Astrocyte (in vitro differentiated cells and primary cell): ENCODE measurements around the gene DLG1. TPM values are rescaled to one million over a fixed set of nuclear protein-coding genes. Genes with fewer than 3 reads are reported as not detected.
A peak's percentile ranks its signal among the peaks of the same experiment; 100 is the strongest.
"Not testable (repeated sequence)": the region's sequence is repeated elsewhere in the genome, so short reads cannot be mapped to it uniquely, and the experiment has no call there.

Experiments
- DNase-seq: peaks from one replicate; pipeline ENCODE4 v3.0.0-alpha.2; 2010; ENCODE audit warnings: low read depth
- FAIRE-seq: peaks from 2 replicates; lab custom pipeline; 2011; peaks lifted over from hg19 to GRCh38; lab: Jason Lieb, UNC
- H2AFZ ChIP-seq: 2 replicates; pipeline ENCODE4 v1.6.0; 2012; ENCODE audit warnings: low read depth, low read length, inconsistent platforms
- H3K27ac ChIP-seq: 2 replicates; pipeline ENCODE4 v1.5.1; 2011; ENCODE audit warnings: low read depth, low read length, inconsistent platforms
- H3K27me3 ChIP-seq: 2 replicates; pipeline ENCODE4 v1.6.0; 2011; ENCODE audit warnings: low read length, inconsistent platforms; ENCODE audit not compliant: insufficient read depth
- H3K36me3 ChIP-seq: 2 replicates; pipeline ENCODE4 v1.5.1; 2011; ENCODE audit warnings: low read length, inconsistent platforms; ENCODE audit not compliant: insufficient read depth
- H3K4me1 ChIP-seq: 2 replicates; pipeline ENCODE4 v1.5.1; 2011; ENCODE audit warnings: low read length, inconsistent platforms; ENCODE audit not compliant: insufficient read depth
- H3K4me2 ChIP-seq: 2 replicates; pipeline ENCODE4 v1.6.0; 2012; ENCODE audit warnings: low read length, inconsistent platforms
- H3K4me3 ChIP-seq: 2 replicates; pipeline ENCODE4 v1.5.1; 2011; ENCODE audit warnings: low read depth, mild to moderate bottlenecking, low read length, inconsistent platforms; ENCODE audit not compliant: insufficient read depth
- H3K79me2 ChIP-seq: 2 replicates; pipeline ENCODE4 v1.6.0; 2012; ENCODE audit warnings: mild to moderate bottlenecking, low read length, inconsistent platforms; ENCODE audit not compliant: insufficient read depth
- H3K9ac ChIP-seq: 2 replicates; pipeline ENCODE4 v1.6.0; 2012; ENCODE audit warnings: mild to moderate bottlenecking, low read length, inconsistent platforms
- H3K9me3 ChIP-seq: 2 replicates; pipeline ENCODE4 v1.5.1; 2012; ENCODE audit warnings: low read depth, mild to moderate bottlenecking, low read length, inconsistent platforms; ENCODE audit not compliant: insufficient read depth
- H4K20me1 ChIP-seq: 2 replicates; pipeline ENCODE4 v1.6.0; 2012; ENCODE audit warnings: low read length, inconsistent platforms; ENCODE audit not compliant: insufficient read depth
- H3K27ac Mint-ChIP-seq: one replicate; pipeline ENCODE4 v1.8.0; 2021; ENCODE audit warnings: mild to moderate bottlenecking, mixed read lengths; ENCODE audit not compliant: unreplicated experiment
- H3K27me3 Mint-ChIP-seq: one replicate; pipeline ENCODE4 v1.8.0; 2021; ENCODE audit warnings: low read depth, mixed read lengths; ENCODE audit not compliant: unreplicated experiment
- H3K36me3 Mint-ChIP-seq: one replicate; pipeline ENCODE4 v1.8.0; 2021; ENCODE audit warnings: low read depth, mixed read lengths; ENCODE audit not compliant: unreplicated experiment
- H3K4me1 Mint-ChIP-seq: one replicate; pipeline ENCODE4 v1.8.0; 2021; ENCODE audit warnings: low read depth, mixed read lengths; ENCODE audit not compliant: unreplicated experiment
- H3K4me3 Mint-ChIP-seq: one replicate; pipeline ENCODE4 v1.8.0; 2021; ENCODE audit warnings: mild to moderate bottlenecking, moderate library complexity, mixed read lengths; ENCODE audit not compliant: unreplicated experiment
- H3K9me3 Mint-ChIP-seq: one replicate; pipeline ENCODE4 v1.8.0; 2021; ENCODE audit warnings: mild to moderate bottlenecking, mixed read lengths; ENCODE audit not compliant: unreplicated experiment
- EZH2 ChIP-seq: IDR thresholded peaks from 2 replicates; pipeline ENCODE4 v1.6.1; 2012; ENCODE audit warnings: mild to moderate bottlenecking, low read length, inconsistent platforms; ENCODE audit not compliant: insufficient read depth
- total RNA-seq: library from RNA; stranded (reverse); gene quantifications from 2 replicates; pipeline ENCODE4 v1.2.1, GENCODE V29; 2021
- TF ChIP-seq, protein P1 (sequence below): IDR thresholded peaks from 2 replicates; pipeline ENCODE4 v1.5.1; 2011; ENCODE audit warnings: low read depth, mild to moderate bottlenecking, inconsistent platforms, low read length, moderate library complexity; ENCODE audit not compliant: insufficient read depth

DLG1 gene
- total RNA-seq, 1 donor from 2014 or later = 210 TPM

DNA sequence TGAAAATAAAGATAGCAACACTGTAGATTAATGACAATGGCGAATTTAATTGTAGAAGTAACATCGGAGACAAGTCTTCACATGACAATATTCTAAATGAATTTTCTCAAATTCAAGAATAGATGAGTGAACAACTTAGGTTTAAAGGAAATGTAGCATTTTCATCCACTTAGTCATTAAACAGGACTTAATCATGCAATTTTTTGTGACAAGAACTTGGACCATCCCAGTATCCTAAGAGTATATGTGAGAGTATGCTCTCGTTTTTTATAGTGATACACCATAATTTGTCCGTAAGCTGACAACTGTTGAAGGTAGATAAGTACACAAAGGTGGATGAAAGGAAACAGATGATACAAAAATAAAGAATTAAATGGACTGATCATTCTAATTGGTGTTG, 81.5 kb downstream of the DLG1 start:
- Histone ChIP-seq H3K4me1 (peaks cover 22% of the 10 kb centered on the region), H3K9ac (no peak overlapping the region), H3K36me3 (peaks cover 4% of the 10 kb centered on the region), H3K9me3 (no peaks in the 10 kb centered on the region), H3K4me3 (no peak overlapping the region), H4K20me1 (peaks cover 90% of the 10 kb centered on the region), H2AFZ (no peak overlapping the region), H3K27ac (peak overlapping the region; percentile 70), H3K27me3 (no peaks in the 10 kb centered on the region), H3K79me2 (peaks cover 100% of the 10 kb centered on the region), H3K4me2 (peak overlapping the region; percentile 65)
- Mint-ChIP-seq H3K27ac (no peak overlapping the region), H3K9me3 (no peaks in the 10 kb centered on the region), H3K4me1 (peaks cover 15% of the 10 kb centered on the region), H3K27me3 (no peaks in the 10 kb centered on the region), H3K36me3 (no peaks in the 10 kb centered on the region), H3K4me3 (no peak overlapping the region)
- FAIRE-seq = peak; percentile 76
- DNase-seq = peak; percentile 73
- no peak for TF ChIP-seq EZH2
- TF ChIP-seq, protein P1, sequence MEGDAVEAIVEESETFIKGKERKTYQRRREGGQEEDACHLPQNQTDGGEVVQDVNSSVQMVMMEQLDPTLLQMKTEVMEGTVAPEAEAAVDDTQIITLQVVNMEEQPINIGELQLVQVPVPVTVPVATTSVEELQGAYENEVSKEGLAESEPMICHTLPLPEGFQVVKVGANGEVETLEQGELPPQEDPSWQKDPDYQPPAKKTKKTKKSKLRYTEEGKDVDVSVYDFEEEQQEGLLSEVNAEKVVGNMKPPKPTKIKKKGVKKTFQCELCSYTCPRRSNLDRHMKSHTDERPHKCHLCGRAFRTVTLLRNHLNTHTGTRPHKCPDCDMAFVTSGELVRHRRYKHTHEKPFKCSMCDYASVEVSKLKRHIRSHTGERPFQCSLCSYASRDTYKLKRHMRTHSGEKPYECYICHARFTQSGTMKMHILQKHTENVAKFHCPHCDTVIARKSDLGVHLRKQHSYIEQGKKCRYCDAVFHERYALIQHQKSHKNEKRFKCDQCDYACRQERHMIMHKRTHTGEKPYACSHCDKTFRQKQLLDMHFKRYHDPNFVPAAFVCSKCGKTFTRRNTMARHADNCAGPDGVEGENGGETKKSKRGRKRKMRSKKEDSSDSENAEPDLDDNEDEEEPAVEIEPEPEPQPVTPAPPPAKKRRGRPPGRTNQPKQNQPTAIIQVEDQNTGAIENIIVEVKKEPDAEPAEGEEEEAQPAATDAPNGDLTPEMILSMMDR = no peak

- Histone ChIP-seq H4K20me1 (peaks cover 90% of the 10 kb centered on the region), H3K9ac (peak overlapping the region; percentile 49), H3K27ac (peak overlapping the region; percentile 70), H3K4me1 (peaks cover 22% of the 10 kb centered on the region), H3K9me3 (no peaks in the 10 kb centered on the region), H2AFZ (no peak overlapping the region), H3K79me2 (peaks cover 100% of the 10 kb centered on the region), H3K4me2 (peak overlapping the region; percentile 65), H3K27me3 (no peaks in the 10 kb centered on the region), H3K4me3 (no peak overlapping the region), H3K36me3 (peaks cover 3% of the 10 kb centered on the region)
- Mint-ChIP-seq H3K27ac (no peak overlapping the region), H3K9me3 (no peaks in the 10 kb centered on the region), H3K36me3 (no peaks in the 10 kb centered on the region), H3K4me3 (no peak overlapping the region), H3K27me3 (no peaks in the 10 kb centered on the region), H3K4me1 (peaks cover 14% of the 10 kb centered on the region)
- no peak for TF ChIP-seq EZH2
- TF ChIP-seq, protein P1 = no peak
- FAIRE-seq = no peak
- peak; percentile 82 for DNase-seq
Observed at GRCh38 chr3:197216169-197216860, 82.1 kb downstream of the DLG1 start.

GRCh38 chr3:197212290-197212689, 86.1 kb downstream of the DLG1 start:
- Mint-ChIP-seq H3K27me3 (no peaks in the 10 kb centered on the region), H3K9me3 (no peaks in the 10 kb centered on the region), H3K36me3 (no peaks in the 10 kb centered on the region), H3K4me3 (no peak overlapping the region), H3K4me1 (peaks cover 13% of the 10 kb centered on the region), H3K27ac (peak overlapping the region; percentile 45)
- Histone ChIP-seq H2AFZ (no peak overlapping the region), H3K27me3 (no peaks in the 10 kb centered on the region), H3K4me2 (no peak overlapping the region), H3K36me3 (peaks cover 3% of the 10 kb centered on the region), H3K4me3 (no peak overlapping the region), H3K79me2 (peaks cover 100% of the 10 kb centered on the region), H4K20me1 (peaks cover 91% of the 10 kb centered on the region), H3K9me3 (no peaks in the 10 kb centered on the region), H3K27ac (no peak overlapping the region), H3K4me1 (peaks cover 19% of the 10 kb centered on the region), H3K9ac (no peak overlapping the region)
- peak; percentile 39 for DNase-seq
- peak; percentile 60 for FAIRE-seq
- TF ChIP-seq, protein P1 = no peak
- TF ChIP-seq EZH2 = no peak

- not testable (repeated sequence) for H3K27ac ChIP-seq
Observed at GRCh38 chr3:197211698-197212097, 86.7 kb downstream of the DLG1 start.

More at GRCh38 chr3:197211698-197212097, 86.7 kb downstream of the DLG1 start:
- H3K4me2 ChIP-seq, DNase-seq, H3K27me3 Mint-ChIP-seq, H3K4me3 ChIP-seq, H3K9ac ChIP-seq, FAIRE-seq, H3K4me3 Mint-ChIP-seq, H3K36me3 ChIP-seq, H3K27ac Mint-ChIP-seq, H3K9me3 Mint-ChIP-seq, H3K9me3 ChIP-seq, H3K27me3 ChIP-seq, H2AFZ ChIP-seq, H3K36me3 Mint-ChIP-seq: not testable (repeated sequence)
- peaks cover 13% of the 10 kb centered on the region for H3K4me1 ChIP-seq
- peaks cover 15% of the 10 kb centered on the region for H3K4me1 Mint-ChIP-seq
- H4K20me1 ChIP-seq = peaks cover 91% of the 10 kb centered on the region
- peaks cover 100% of the 10 kb centered on the region for H3K79me2 ChIP-seq
